A549 (cell line): ENCODE results near the gene MLXIPL. TPM values are rescaled to one million over a fixed set of nuclear protein-coding genes. Genes with fewer than 3 reads are reported as not detected.

Experiments
- ATAC-seq, 2 experiments: fragments of 200-7000 bp in 1 of 2; fragments of >200 bp in 1 of 2; cut with Nextera tagmentation in 1 of 2; cut with Tn5 transposase in 1 of 2; 3 replicates each; pipeline versions ENCODE4 v1.8.0 to v1.9.1; 2018 to 2020; ENCODE audit warnings: mild to moderate bottlenecking in 1 of 2, moderate library complexity in 1 of 2
- CTCF ChIA-PET: fragments of 300-600 bp; sonication (Branson Sonifier 250); formaldehyde crosslinking; extraction: SDS; loops from one replicate; lab custom pipeline; 2021; ENCODE audit warnings: antibody characterized with exemption, inconsistent platforms; lab: Yijun Ruan, JAX
- POLR2A ChIA-PET: fragments of 350-600 bp; formaldehyde crosslinking; extraction: SDS; loops from one replicate; lab custom pipeline; 2021; ENCODE audit warnings: antibody characterized with exemption, inconsistent platforms; lab: Yijun Ruan, JAX
- DNase-seq, 2 experiments: peaks; one replicate each; pipeline versions ENCODE4 v3.0.0 to v3.0.0-alpha.2; 2011 to 2016; ENCODE audit warnings: low read depth in 1 of 2, low spot score in 1 of 2
- FAIRE-seq: peaks from 2 replicates; lab custom pipeline; 2011; peaks lifted over from hg19 to GRCh38; lab: Jason Lieb, UNC
- H3K27ac ChIP-seq, 2 experiments: fragments of >200 bp; sonication (Bioruptor Twin); formaldehyde crosslinking; 3 replicates each; pipeline ENCODE4 v1.5.1; 2016 to 2017
- H3K4me1 ChIP-seq: fragments of >200 bp; sonication (Bioruptor Twin); formaldehyde crosslinking; 3 replicates; pipeline ENCODE4 v1.6.1; 2016
- H3K4me2 ChIP-seq: fragments of >200 bp; sonication (Bioruptor Twin); formaldehyde crosslinking; 3 replicates; pipeline ENCODE4 v1.6.1; 2016
- H3K4me3 ChIP-seq: fragments of >200 bp; sonication (Bioruptor Twin); formaldehyde crosslinking; 3 replicates; pipeline ENCODE4 v1.5.1; 2016
- H3K9me3 ChIP-seq: fragments of >200 bp; sonication (Bioruptor Twin); formaldehyde crosslinking; 3 replicates; pipeline ENCODE4 v1.6.1; 2016
- ATOH8 ChIP-seq: fragments of 250-450 bp; sonication (Bioruptor Pico); IDR thresholded peaks from 2 replicates; pipeline ENCODE4 v1.5.0; 2020; ENCODE audit warnings: low read depth, mild to moderate bottlenecking, moderate library complexity
- CBX2 ChIP-seq: fragments of 200-600 bp; sonication (generic); IDR thresholded peaks from 2 replicates; pipeline ENCODE4 v1.6.1; 2016; ENCODE audit warnings: low read depth, mild to moderate bottlenecking, borderline replicate concordance
- CEBPB ChIP-seq, 2 experiments: fragments of >200 bp in 1 of 2; sonication (Bioruptor Twin) in 1 of 2; formaldehyde crosslinking in 1 of 2; IDR thresholded peaks; 2 replicates each; pipeline ENCODE4 v1.6.1; 2012 to 2016
- E2F6 ChIP-seq: IDR thresholded peaks from 2 replicates; pipeline ENCODE4 v1.6.1; 2012; ENCODE audit warnings: low read depth, borderline replicate concordance
- EHMT2 ChIP-seq: fragments of 200-600 bp; sonication (generic); IDR thresholded peaks from 2 replicates; pipeline ENCODE4 v1.6.1; 2016; ENCODE audit warnings: antibody characterized with exemption, low read depth, mild to moderate bottlenecking, moderate library complexity
- FOSL2 ChIP-seq, 2 experiments: fragments of 450-650 bp in 1 of 2; fragments of >200 bp in 1 of 2; sonication (Bioruptor Twin) in 1 of 2; formaldehyde crosslinking; IDR thresholded peaks; 2 replicates each; pipeline versions ENCODE4 v1.5.0 to v1.6.1; 2016 to 2020; ENCODE audit warnings: mild to moderate bottlenecking in 1 of 2, moderate library complexity in 1 of 2
- FOXS1 ChIP-seq: fragments of 250-450 bp; sonication (Bioruptor Pico); IDR thresholded peaks from 2 replicates; pipeline ENCODE4 v1.5.0; 2020; ENCODE audit warnings: mild to moderate bottlenecking, moderate library complexity
- GATA3 ChIP-seq: IDR thresholded peaks from 2 replicates; pipeline ENCODE4 v1.6.1; 2012; ENCODE audit warnings: borderline replicate concordance
- HDAC2 ChIP-seq: fragments of 200-600 bp; sonication (generic); IDR thresholded peaks from 2 replicates; pipeline ENCODE4 v1.6.1; 2016
- JUN ChIP-seq, 2 experiments: fragments of >200 bp; sonication (Bioruptor Twin); formaldehyde crosslinking; IDR thresholded peaks; 2 replicates in 1 of 2; 3 replicates in 1 of 2; pipeline ENCODE4 v1.6.1; 2016 to 2017
- MAX ChIP-seq: IDR thresholded peaks from 2 replicates; pipeline ENCODE4 v1.6.1; 2012
- NFE2L2 ChIP-seq: fragments of 150-350 bp; conservative IDR thresholded peaks from 2 replicates; pipeline ENCODE4 v1.6.1; 2014; ENCODE audit warnings: low read length
- NPAS2 ChIP-seq: fragments of 250-450 bp; sonication (Bioruptor Pico); IDR thresholded peaks from 2 replicates; pipeline ENCODE4 v1.8.0; 2022; ENCODE audit warnings: mild to moderate bottlenecking, moderate library complexity, borderline replicate concordance
- NR3C1 ChIP-seq: fragments of >200 bp; sonication (Bioruptor Twin); formaldehyde crosslinking; IDR thresholded peaks from 3 replicates; pipeline ENCODE4 v1.6.1; 2017
- PBX3 ChIP-seq: IDR thresholded peaks from 2 replicates; pipeline ENCODE4 v1.6.1; 2012
- POLR2AphosphoS2 ChIP-seq: conservative IDR thresholded peaks from 2 replicates; pipeline ENCODE4 v1.6.1; 2012; ENCODE audit warnings: low read length, improper control_type of control experiment, inconsistent platforms
- RARB ChIP-seq: fragments of 250-450 bp; sonication (Bioruptor Pico); IDR thresholded peaks from 2 replicates; pipeline ENCODE4 v1.8.0; 2021; ENCODE audit warnings: mild to moderate bottlenecking, moderate library complexity
- RFX5 ChIP-seq: fragments of 450-650 bp; IDR thresholded peaks from 2 replicates; pipeline ENCODE4 v1.7.1; 2014; ENCODE audit warnings: antibody characterized with exemption, mild to moderate bottlenecking, moderate library complexity
- RNF2 ChIP-seq: fragments of 200-600 bp; sonication (generic); IDR thresholded peaks from 2 replicates; pipeline ENCODE4 v1.6.1; 2016; ENCODE audit warnings: low read depth, mild to moderate bottlenecking, antibody characterized with exemption, moderate library complexity, borderline replicate concordance
- TP53 ChIP-seq: fragments of 250-450 bp; sonication (Bioruptor Pico); IDR thresholded peaks from 2 replicates; pipeline ENCODE4 v1.5.0; 2021; ENCODE audit warnings: mild to moderate bottlenecking, moderate library complexity
- USF2 ChIP-seq: fragments of 450-650 bp; IDR thresholded peaks from 2 replicates; pipeline ENCODE4 v1.6.1; 2014; ENCODE audit warnings: antibody characterized with exemption
- ZFP36 ChIP-seq: fragments of 450-650 bp; IDR thresholded peaks from 2 replicates; pipeline ENCODE4 v1.6.1; 2014; ENCODE audit warnings: borderline replicate concordance; ENCODE audit not compliant: partially characterized antibody
- WGBS: methylation state at CpG from one replicate; pipeline ENCODE4 v1.1.6; 2017; ENCODE audit errors: missing lambda C conversion rate; 5-methylcytosine and 5-hydroxymethylcytosine counted together
- polyA plus RNA-seq, 4 experiments: library from polyadenylated mRNA; depleted of rRNA in 3 of 4; stranded (reverse); fragments of >200 nt; fragmentation: RNase III in 1 of 4; extraction: RNeasy Plus Mini Kit Qiagen cat#74134 plus additional on column Dnase treatment in 1 of 4; gene quantifications; 2 replicates in 3 of 4; 3 replicates in 1 of 4; pipeline ENCODE4 v1.2.3, GENCODE V29; 2011 to 2017

Gene MLXIPL
- polyA plus RNA-seq, 2 of the 4 experiments (the other 2 are of a cell fraction) = 1.4 to 3.3 TPM

- POLR2A ChIA-PET = no interaction called here
- H3K4me1 ChIP-seq = peaks cover 16% of the 10 kb centered on the region
- CTCF ChIA-PET = no interaction called here
- no peak for DNase-seq
- WGBS = 82% methylated on average over 6 of the region's 6 CpGs
- H3K9me3 ChIP-seq = no peaks in the 10 kb centered on the region
- no peak overlapping the region for H3K4me3 ChIP-seq
- H3K27ac ChIP-seq = no peak overlapping the region
- H3K4me2 ChIP-seq = no peak overlapping the region
- FAIRE-seq = no peak
- ATAC-seq = no peak
- TF ChIP-seq RARB (CRISPR knock-in tag) = no peak
- no peak for TF ChIP-seq FOSL2 (IDR thresholded peaks at IDR 0.05)
- TF ChIP-seq FOSL2 (CRISPR knock-in tag; IDR thresholded peaks at IDR 0.05) = no peak
- TF ChIP-seq EHMT2 = no peak
- no peak for TF ChIP-seq HDAC2
- no peak for TF ChIP-seq PBX3
- no peak for TF ChIP-seq RNF2
- no peak for TF ChIP-seq NPAS2 (CRISPR knock-in tag)
- no peak for TF ChIP-seq E2F6
- TF ChIP-seq ATOH8 (CRISPR knock-in tag) = no peak
- TF ChIP-seq POLR2AphosphoS2 = no peak
- no peak for TF ChIP-seq CBX2
Measured at GRCh38 chr7:73572767-73573186, 51.5 kb downstream of the MLXIPL start.

- no peaks in the 10 kb centered on the region for H3K9me3 ChIP-seq
- no peak for ATAC-seq
- peaks cover 1% of the 10 kb centered on the region; the same call in 1 of the 3 replicates for H3K4me1 ChIP-seq
- H3K4me3 ChIP-seq = no peak overlapping the region
- H3K27ac ChIP-seq = no peak overlapping the region
- CTCF ChIA-PET = interaction anchor here (0.6 kb wide), 1 partner anchor 197 kb away, joined by 3 read pairs; no protein-coding TSS in a partner anchor
- no peak for TF ChIP-seq CBX2
- POLR2A ChIA-PET = no interaction called here
- DNase-seq = no peak
- FAIRE-seq = no peak
- WGBS = 86% methylated on average over 10 of the region's 10 CpGs
- no peak overlapping the region for H3K4me2 ChIP-seq
Measured at GRCh38 chr7:73570977-73571376, 53.3 kb downstream of the MLXIPL start.

GRCh38 chr7:73570521-73570920 is 53.8 kb downstream of the MLXIPL start:
- no peak for ATAC-seq
- FAIRE-seq = no peak
- CTCF ChIA-PET = no interaction called here
- Histone ChIP-seq H3K4me2 (no peak overlapping the region), H3K4me3 (no peak overlapping the region), H3K27ac (no peak overlapping the region), H3K9me3 (no peaks in the 10 kb centered on the region), H3K4me1 (no peaks in the 10 kb centered on the region)
- WGBS = 96% methylated on average over 22 of the region's 22 CpGs
- POLR2A ChIA-PET = no interaction called here
- no peak for DNase-seq
- TF ChIP-seq CEBPB (IDR thresholded peaks at IDR 0.05) (no peak), HDAC2 (no peak), USF2 (no peak), MAX (no peak), RFX5 (no peak), RARB (CRISPR knock-in tag) (no peak), NFE2L2 (no peak), TP53 (CRISPR knock-in tag) (no peak), NR3C1 (no peak), JUN (IDR thresholded peaks at IDR 0.05) (no peak), ZFP36 (no peak), GATA3 (no peak), FOXS1 (CRISPR knock-in tag) (no peak)
